NCI-H510A treated with DMSO at 0.1 percent for 48 hours (cell line): ENCODE results near the gene RELL1.
A peak's percentile ranks its signal among the peaks of the same experiment; 100 is the strongest.

ENCODE experiments used
- DNase-seq: peaks from one replicate; lab custom pipeline; 2025; lab: John Stamatoyannopoulos, UW

RELL1 gene

GRCh38 chr4:37665333-37666320, 20.5 kb downstream of the RELL1 start:
- DNase-seq = no peak

GRCh38 chr4:37664696-37665095, 21.5 kb downstream of the RELL1 start:
- no peak for DNase-seq

GRCh38 chr4:37663552-37663951, 22.6 kb downstream of the RELL1 start:
- no peak for DNase-seq

GRCh38 chr4:37662861-37663390, 23.2 kb downstream of the RELL1 start:
- DNase-seq = no peak

GRCh38 chr4:37662251-37662650, 23.9 kb downstream of the RELL1 start:
- DNase-seq = no peak

- no peak for DNase-seq
These were observed 24.4 kb downstream of the RELL1 start for GRCh38 chr4:37661772-37662171.

GRCh38 chr4:37659696-37660095, 26.5 kb downstream of the RELL1 start:
- DNase-seq = no peak

- no peak for DNase-seq
These were observed 29.5 kb downstream of the RELL1 start for GRCh38 chr4:37656649-37657048.

GRCh38 chr4:37653601-37654000, 32.6 kb downstream of the RELL1 start:
- DNase-seq = no peak

GRCh38 chr4:37652747-37653527, 33.2 kb downstream of the RELL1 start:
- DNase-seq = no peak

- DNase-seq = no peak
These were observed 34.3 kb downstream of the RELL1 start for GRCh38 chr4:37651781-37652377.

- no peak for DNase-seq
These were observed 35.7 kb downstream of the RELL1 start for GRCh38 chr4:37650481-37650880.

- DNase-seq = no peak
These were observed 36.9 kb downstream of the RELL1 start for GRCh38 chr4:37649268-37649667.

- DNase-seq = peak; percentile 63
These were observed 37.9 kb downstream of the RELL1 start for GRCh38 chr4:37648084-37648817.

GRCh38 chr4:37646247-37646646, 39.9 kb downstream of the RELL1 start:
- DNase-seq = no peak

GRCh38 chr4:37645736-37646135, 40.4 kb downstream of the RELL1 start:
- no peak for DNase-seq

GRCh38 chr4:37644962-37645361, 41.2 kb downstream of the RELL1 start:
- no peak for DNase-seq

GRCh38 chr4:37641886-37642849, 44.0 kb downstream of the RELL1 start:
- DNase-seq = no peak

GRCh38 chr4:37641352-37641751, 44.8 kb downstream of the RELL1 start:
- no peak for DNase-seq

- peak; percentile 57 for DNase-seq
These were observed 46.5 kb downstream of the RELL1 start for GRCh38 chr4:37639551-37640285.
